ENCODE measurements around the gene SERPINH1.

Gene SERPINH1

GRCh38 chr11:75602951-75603350 is 40.9 kb downstream of the SERPINH1 start:
- no peak for DNase-seq

GRCh38 chr11:75603791-75604736 is 42.0 kb downstream of the SERPINH1 start:
- DNase-seq: no peak

GRCh38 chr11:75606099-75606498 is 44.0 kb downstream of the SERPINH1 start:
- no peak for DNase-seq

GRCh38 chr11:75611823-75612222 is 49.8 kb downstream of the SERPINH1 start:
- DNase-seq: no peak

- no peak for DNase-seq
Observed at GRCh38 chr11:75615751-75616150, 53.7 kb downstream of the SERPINH1 start.

- DNase-seq: no peak
Observed at GRCh38 chr11:75616281-75616680, 54.2 kb downstream of the SERPINH1 start.
